GM19025 (cell line): ENCODE measurements around the gene LRRN2.

Source experiments
- ATAC-seq: cut with Tn5 transposase; IDR thresholded peaks from one replicate; pipeline ENCODE4 v1.9.1; 2021; ENCODE audit warnings: mild to moderate bottlenecking, low read depth, moderate library complexity; ENCODE audit not compliant: unreplicated experiment

Gene LRRN2

DNA sequence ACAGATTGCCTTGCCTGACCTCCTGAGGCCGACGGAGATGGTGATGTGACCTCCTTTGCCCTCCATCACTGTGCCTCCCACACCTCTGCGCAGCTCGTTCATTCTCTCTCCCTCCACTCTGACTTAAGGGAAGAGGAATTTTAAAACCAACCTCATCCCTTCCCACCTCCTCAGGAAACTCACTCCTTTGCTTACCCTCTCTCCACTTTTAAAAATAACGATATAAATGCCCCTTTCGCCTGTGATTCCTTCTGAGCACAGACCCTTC is 21.2 kb downstream of the LRRN2 start:
- no peak for ATAC-seq

DNA sequence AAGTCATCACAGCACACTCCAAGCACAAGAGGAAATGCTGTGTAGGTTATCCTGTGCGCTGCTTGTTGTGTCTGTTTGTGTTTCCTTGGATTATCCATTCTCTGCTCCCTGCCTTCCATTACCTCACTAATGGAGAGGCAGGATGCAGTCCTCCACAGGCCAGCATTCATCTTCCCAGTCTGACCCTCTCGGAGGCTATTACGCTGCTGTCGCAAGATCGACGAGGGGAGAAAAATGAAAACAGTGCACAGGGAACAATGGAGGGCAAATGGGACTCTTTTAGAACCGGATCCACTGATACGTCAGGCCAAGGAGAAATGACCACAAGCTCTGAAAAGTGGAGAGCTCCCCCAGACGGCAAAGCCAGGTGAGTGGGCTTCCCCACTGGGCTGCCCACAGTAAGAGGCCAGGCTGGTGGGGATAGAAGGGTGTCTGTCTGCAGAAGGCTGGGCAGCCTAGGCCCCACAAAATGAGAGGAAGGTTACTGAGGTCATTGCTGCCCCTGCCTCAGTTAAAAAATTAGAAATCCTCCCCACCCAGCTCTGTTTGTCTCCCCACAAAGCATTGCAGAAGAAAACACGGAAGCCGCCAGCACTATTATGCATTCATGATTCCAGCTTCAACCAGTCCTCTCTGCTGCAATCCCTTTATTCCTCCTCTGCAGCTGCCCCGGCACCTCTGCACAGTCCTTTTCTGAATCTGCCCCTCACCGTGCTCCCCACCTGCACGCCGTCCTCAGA is 21.7 kb downstream of the LRRN2 start:
- ATAC-seq = no peak

DNA sequence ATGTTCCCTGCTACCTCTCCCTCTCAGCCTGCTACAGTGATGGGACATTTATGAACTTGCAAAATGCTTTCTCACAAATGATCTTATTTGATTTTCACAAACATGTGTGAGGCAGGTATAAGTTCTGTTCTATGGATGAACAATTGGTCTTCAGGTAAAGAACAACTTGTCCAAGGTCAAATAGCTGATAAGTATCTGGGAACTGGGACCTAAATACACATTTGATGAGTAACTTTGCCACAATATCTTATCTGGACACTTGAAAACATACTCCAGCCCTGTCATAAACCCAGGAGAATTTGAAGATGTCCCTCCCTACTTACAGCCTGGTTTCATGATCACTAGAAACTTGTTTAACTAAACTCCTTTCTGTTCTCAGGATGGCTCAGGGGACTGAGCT is 23.0 kb downstream of the LRRN2 start:
- no peak for ATAC-seq

DNA sequence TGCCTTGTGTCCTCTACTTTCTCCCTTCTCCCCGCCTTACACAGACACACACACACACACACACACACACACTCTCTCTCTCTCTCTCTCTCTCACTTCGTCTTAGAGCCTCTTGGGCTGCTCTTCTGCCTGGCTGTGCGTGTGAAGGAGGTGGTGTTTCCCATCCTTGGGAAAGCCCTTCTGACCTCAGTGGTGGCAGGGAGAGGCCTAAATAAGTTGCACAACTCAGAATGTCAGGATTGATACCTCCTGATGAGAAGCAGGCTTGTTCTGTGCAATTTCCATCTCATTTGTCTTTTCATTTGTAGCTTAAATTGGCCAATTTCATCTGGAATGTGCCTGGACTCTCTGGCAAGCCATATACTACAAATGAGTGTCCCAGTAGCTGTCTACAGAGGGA is 25.0 kb downstream of the LRRN2 start:
- no peak for ATAC-seq

GRCh38 chr1:204659056-204659455 is 26.5 kb downstream of the LRRN2 start:
- ATAC-seq = no peak

DNA sequence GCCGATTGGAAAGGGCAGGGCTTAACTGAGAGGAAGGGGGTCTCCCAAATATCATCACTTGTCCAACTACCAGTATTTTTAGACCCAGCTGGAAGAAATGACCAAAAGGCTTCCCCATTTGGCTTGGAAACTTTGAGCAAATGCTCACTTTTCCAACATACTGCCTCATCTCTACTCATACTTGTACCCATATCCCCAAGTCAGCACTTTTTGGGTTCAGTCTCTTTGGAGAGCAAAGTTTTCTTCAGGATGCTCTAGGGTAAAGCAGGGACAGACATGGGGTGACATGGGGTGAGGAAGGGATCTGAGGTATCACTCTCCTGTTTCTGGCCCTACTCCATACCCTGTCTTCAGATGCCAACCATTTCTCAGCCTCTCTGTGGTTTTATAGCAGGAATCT is 27.2 kb downstream of the LRRN2 start:
- ATAC-seq = no peak

DNA sequence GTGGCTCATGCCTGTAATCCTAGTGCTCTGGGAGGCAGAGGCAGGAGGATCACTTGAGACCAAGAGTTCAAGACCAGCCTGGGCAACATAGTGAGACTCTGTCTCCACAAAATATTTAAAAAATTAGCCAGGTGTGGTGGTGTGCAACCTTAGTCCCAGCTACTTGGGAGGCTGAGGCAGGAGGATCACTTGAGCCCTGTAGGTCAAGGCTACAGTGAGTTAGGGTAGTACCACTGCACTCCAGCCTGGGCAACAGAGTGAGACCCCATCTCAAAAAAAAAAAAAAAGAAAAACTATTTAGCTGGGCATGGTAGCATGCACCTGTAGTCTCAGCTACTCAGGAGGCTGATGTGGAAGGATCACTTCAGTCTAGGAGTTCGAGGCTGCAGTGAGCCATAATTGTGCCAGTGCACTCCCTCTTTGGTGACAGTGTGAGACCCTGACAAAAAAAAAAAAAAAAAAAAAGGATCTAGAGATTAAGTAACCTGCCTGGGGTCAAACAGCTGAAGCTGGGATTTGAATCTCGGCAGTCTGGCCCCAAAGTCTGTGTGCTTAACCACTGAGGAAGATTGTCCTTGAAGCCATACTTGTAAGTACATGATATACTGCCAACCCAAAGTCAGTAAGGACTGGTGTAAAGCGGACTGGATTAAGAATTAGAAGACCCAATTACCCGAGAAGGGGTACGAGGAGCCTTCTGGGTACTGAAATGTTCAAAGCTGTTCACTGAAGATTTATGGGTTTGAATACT is 31.8 kb downstream of the LRRN2 start:
- no peak for ATAC-seq

DNA sequence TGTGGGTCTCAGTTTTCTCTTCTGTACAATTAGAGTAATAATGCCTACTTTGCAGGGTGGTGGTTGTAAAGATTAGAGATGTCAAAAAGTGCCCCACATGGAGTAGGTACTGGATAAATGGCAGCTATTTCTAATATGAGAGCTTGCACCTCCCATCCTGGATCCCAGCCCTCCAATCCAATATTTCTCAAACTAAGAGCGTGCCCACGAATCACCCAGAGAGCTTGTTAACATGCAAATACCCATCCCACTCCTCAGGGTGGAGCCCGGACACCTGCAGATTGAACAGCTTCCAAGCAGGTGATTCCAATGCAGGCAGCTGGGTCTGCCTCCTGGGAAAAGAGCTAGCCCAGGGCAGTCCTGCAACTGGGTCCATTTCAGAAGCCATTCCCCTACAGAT is 33.0 kb downstream of the LRRN2 start:
- no peak for ATAC-seq

DNA sequence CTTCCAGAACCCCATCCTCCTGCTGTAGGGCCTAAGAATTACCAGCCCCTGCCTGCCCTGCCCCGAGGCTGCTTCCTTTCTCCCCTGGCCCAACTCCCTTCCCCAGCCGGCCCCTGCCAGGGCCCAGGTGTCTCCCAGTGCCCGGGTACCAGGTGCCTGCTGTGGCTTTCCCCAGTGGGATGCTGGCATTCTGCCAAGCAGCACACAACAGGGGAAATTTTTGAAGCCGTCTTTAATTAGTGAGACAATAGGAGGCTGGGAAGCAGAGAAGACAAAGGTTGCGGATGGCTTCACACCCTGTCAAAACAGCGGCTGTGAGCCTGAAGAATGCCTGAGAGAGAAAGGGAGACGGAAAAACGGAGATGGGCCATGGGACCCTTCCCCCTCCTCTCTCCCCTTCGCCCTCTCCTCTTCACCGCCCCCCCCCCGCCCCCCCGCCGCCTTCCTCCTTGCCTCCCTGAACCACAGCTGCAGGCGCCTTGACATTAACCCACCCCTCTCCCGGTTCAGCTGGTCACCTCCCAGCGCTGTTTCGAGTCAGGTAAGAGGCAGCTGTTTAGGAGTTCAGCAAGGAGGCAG is 33.6 kb downstream of the LRRN2 start:
- no peak for ATAC-seq

DNA sequence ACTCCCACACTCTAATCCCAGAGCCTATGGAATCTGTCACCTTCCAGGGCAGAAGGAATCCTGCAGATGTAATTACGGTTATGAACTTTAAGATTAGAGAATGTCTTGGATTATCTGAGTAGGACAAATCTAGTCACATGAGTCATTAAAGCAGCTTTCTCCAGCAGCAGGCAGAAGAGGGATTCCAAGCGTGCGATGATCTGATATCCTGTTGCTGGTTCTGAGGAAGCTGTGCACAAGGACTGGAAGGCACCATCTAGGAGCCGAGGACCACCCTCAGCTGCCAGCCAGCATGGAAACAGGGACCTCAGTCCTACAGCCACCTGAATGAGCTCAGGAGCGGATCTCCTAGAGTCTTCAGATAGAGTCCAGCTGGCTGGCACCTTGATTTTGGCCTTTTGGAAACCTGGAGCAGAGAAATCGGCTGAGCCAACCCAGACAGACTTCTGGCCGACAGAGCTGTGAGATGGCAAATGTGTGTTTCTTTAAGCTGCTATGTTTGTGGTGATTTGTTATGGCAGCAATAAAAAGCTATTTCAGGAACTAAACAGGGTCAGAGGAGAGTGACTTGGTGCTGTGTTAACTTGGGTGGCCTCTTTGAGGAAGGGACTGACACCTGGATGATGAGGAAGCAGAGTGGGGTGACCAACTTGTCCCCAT is 34.5 kb downstream of the LRRN2 start:
- no peak for ATAC-seq

DNA sequence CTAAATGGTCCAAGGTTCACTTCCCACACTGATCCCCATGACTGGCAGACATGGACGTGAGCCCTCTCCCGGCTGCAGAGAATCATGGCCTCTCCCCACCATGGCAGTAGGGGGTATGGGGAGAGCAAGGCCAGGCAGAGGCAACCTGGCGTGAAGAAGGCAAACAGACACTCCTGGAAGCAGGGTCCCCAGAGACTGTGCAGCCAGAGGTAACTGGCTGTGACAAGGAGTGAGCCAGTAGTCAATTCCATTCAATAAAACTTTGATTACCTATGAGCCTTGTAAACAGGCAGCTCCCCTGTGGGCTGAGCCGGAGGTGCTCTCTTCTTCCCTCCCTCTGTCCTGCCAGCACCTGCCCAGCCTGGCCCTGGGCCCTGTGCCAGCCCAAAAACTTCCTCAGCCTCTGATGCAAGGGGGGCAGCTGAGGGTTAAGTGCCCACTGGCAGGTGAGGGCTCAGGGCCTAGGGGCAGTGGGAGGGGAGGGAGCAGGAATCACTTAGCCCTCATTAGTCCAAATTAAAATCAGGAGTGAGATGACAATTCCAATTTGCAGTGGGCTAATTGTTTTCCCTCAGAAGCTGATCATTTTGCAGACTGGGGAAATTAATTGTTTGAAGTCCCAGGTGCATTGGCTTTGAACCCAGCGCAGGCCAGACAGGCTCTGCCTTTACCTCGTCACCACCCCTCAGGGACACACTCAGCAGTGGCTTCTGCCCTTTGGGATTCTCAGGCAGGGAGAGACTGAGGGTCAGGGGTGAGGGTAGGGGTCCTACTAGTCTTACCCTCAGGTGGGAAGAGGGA is 35.6 kb downstream of the LRRN2 start:
- no peak for ATAC-seq

GRCh38 chr1:204648576-204648975 is 37.0 kb downstream of the LRRN2 start:
- ATAC-seq = no peak

GRCh38 chr1:204647805-204648153 is 37.8 kb downstream of the LRRN2 start:
- no peak for ATAC-seq

GRCh38 chr1:204647114-204647804 is 38.3 kb downstream of the LRRN2 start:
- ATAC-seq = no peak

GRCh38 chr1:204645666-204646065 is 39.9 kb downstream of the LRRN2 start:
- ATAC-seq = no peak

- ATAC-seq = no peak
These were observed 40.3 kb downstream of the LRRN2 start for GRCh38 chr1:204645251-204645650.

DNA sequence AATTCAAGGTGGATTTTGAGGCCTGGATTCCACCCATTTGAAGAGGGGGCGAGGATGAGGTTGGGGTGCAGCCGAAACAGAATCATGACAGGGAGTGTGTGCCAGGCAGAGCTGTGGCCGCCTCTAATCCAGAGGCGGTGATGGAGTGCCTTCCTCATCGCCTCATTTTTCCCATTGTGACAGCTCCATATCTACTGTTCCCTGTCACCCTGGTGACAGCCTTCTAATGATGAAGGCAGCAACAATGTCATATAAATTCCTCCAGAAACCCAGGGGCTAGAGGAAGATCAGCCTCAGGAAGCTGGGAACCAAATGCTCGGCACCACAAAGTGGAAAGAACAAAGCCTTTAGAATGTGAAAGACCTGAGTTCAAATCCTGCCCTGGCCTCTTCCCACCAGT is 42.0 kb downstream of the LRRN2 start:
- ATAC-seq = no peak

- ATAC-seq = no peak
These were observed 43.6 kb downstream of the LRRN2 start for GRCh38 chr1:204641936-204642335.

GRCh38 chr1:204641455-204641854 is 44.1 kb downstream of the LRRN2 start:
- no peak for ATAC-seq

GRCh38 chr1:204640578-204640977 is 45.0 kb downstream of the LRRN2 start:
- ATAC-seq = no peak
